ENCODE measurements around the gene WDR45B.

GRCh38 chr17:82666931-82667667 lies 18.9 kb upstream of the WDR45B start:
- TF ChIP-seq CTCF (IDR thresholded peaks at IDR 0.05) (no peak), ZFX (IDR thresholded peaks at IDR 0.05; ENCODE audit: borderline replicate concordance) (no peak)
